GM23338 (cell line): Measurements from ENCODE around the gene KSR2.

Source experiments
- CREB1 ChIP-seq: fragments of 250-450 bp; sonication (Bioruptor Pico); IDR thresholded peaks from 2 replicates; pipeline ENCODE4 v1.5.0; 2020; ENCODE audit warnings: low read depth, mild to moderate bottlenecking, moderate library complexity
- EZH2 ChIP-seq: fragments of 200-600 bp; sonication (generic); IDR thresholded peaks from one replicate; pipeline ENCODE4 v1.8.0; 2017; ENCODE audit warnings: antibody characterized with exemption, mild to moderate bottlenecking, low read depth; ENCODE audit not compliant: unreplicated experiment
- EZH2phosphoT487 ChIP-seq: fragments of 200-600 bp; sonication (generic); IDR thresholded peaks from one replicate; pipeline ENCODE4 v1.8.1; 2018; ENCODE audit warnings: antibody characterized with exemption; ENCODE audit not compliant: unreplicated experiment
- JUNB ChIP-seq: IDR thresholded peaks from one replicate; pipeline ENCODE4 v1.6.1; 2016; ENCODE audit warnings: antibody characterized with exemption; ENCODE audit not compliant: unreplicated experiment
- NANOG ChIP-seq: IDR thresholded peaks from 2 replicates; pipeline ENCODE4 v1.6.1; 2016; ENCODE audit warnings: antibody characterized with exemption, borderline replicate concordance
- POLR2AphosphoS5 ChIP-seq: IDR thresholded peaks from 2 replicates; pipeline ENCODE4 v1.6.1; 2016; ENCODE audit warnings: antibody characterized with exemption, low read depth
- STAT1 ChIP-seq: IDR thresholded peaks from one replicate; pipeline ENCODE4 v1.6.1; 2016; ENCODE audit warnings: antibody characterized with exemption; ENCODE audit not compliant: unreplicated experiment
- ZNF114 ChIP-seq: fragments of 250-450 bp; sonication (Bioruptor Pico); IDR thresholded peaks from 2 replicates; pipeline ENCODE4 v1.5.0; 2020; ENCODE audit warnings: mild to moderate bottlenecking, moderate library complexity
- ZNF331 ChIP-seq: fragments of 250-450 bp; sonication (Bioruptor Pico); IDR thresholded peaks from 2 replicates; pipeline ENCODE4 v1.5.0; 2020; ENCODE audit warnings: low read depth, mild to moderate bottlenecking, moderate library complexity
- TF ChIP-seq, protein P1 (sequence below), 2 experiments: fragments of 200-600 bp in 1 of 2; sonication (generic) in 1 of 2; conservative IDR thresholded peaks; 2 replicates each; pipeline versions ENCODE4 v1.5.1 to v1.6.1; 2016 to 2017; ENCODE audit warnings: antibody characterized with exemption in 2 of 2, low read depth in 2 of 2, mild to moderate bottlenecking in 2 of 2, moderate library complexity in 1 of 2
- TF ChIP-seq, protein P2 (sequence below): IDR thresholded peaks from one replicate; pipeline ENCODE4 v1.6.1; 2018; ENCODE audit warnings: antibody characterized with exemption; ENCODE audit not compliant: unreplicated experiment
- TF ChIP-seq, protein P3 (sequence below): IDR thresholded peaks from 2 replicates; pipeline ENCODE4 v1.6.1; 2016; ENCODE audit warnings: antibody characterized with exemption
- TF ChIP-seq, protein P4 (sequence below): fragments of 250-450 bp; sonication (Bioruptor Pico); IDR thresholded peaks from 2 replicates; pipeline ENCODE4 v1.5.0; 2020; ENCODE audit warnings: mild to moderate bottlenecking, moderate library complexity

DNA sequence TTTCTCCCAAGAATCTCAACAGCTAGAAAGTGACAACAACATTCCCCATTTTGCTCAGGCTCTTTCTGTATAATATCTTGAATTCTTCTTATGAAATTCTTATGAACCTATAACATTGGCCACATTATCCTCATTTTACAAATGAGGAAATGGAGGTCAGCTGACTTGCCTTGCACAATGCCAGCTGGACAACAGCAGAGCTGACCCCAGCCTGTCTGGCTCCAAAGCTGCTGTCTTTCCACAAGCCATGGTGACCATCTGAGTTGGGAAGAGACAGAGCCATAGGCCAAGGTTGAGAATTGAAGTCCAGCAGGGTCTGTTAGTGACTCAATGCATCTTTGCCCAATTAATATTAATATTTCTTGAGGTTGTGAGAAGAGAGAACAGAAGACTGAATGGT, 87.3 kb downstream of the KSR2 start:
- TF ChIP-seq, protein P1, sequence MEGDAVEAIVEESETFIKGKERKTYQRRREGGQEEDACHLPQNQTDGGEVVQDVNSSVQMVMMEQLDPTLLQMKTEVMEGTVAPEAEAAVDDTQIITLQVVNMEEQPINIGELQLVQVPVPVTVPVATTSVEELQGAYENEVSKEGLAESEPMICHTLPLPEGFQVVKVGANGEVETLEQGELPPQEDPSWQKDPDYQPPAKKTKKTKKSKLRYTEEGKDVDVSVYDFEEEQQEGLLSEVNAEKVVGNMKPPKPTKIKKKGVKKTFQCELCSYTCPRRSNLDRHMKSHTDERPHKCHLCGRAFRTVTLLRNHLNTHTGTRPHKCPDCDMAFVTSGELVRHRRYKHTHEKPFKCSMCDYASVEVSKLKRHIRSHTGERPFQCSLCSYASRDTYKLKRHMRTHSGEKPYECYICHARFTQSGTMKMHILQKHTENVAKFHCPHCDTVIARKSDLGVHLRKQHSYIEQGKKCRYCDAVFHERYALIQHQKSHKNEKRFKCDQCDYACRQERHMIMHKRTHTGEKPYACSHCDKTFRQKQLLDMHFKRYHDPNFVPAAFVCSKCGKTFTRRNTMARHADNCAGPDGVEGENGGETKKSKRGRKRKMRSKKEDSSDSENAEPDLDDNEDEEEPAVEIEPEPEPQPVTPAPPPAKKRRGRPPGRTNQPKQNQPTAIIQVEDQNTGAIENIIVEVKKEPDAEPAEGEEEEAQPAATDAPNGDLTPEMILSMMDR (conservative IDR thresholded peaks at IDR 0.05; ENCODE audit: low read depth in 2 of 2): no peak
- TF ChIP-seq, protein P2, sequence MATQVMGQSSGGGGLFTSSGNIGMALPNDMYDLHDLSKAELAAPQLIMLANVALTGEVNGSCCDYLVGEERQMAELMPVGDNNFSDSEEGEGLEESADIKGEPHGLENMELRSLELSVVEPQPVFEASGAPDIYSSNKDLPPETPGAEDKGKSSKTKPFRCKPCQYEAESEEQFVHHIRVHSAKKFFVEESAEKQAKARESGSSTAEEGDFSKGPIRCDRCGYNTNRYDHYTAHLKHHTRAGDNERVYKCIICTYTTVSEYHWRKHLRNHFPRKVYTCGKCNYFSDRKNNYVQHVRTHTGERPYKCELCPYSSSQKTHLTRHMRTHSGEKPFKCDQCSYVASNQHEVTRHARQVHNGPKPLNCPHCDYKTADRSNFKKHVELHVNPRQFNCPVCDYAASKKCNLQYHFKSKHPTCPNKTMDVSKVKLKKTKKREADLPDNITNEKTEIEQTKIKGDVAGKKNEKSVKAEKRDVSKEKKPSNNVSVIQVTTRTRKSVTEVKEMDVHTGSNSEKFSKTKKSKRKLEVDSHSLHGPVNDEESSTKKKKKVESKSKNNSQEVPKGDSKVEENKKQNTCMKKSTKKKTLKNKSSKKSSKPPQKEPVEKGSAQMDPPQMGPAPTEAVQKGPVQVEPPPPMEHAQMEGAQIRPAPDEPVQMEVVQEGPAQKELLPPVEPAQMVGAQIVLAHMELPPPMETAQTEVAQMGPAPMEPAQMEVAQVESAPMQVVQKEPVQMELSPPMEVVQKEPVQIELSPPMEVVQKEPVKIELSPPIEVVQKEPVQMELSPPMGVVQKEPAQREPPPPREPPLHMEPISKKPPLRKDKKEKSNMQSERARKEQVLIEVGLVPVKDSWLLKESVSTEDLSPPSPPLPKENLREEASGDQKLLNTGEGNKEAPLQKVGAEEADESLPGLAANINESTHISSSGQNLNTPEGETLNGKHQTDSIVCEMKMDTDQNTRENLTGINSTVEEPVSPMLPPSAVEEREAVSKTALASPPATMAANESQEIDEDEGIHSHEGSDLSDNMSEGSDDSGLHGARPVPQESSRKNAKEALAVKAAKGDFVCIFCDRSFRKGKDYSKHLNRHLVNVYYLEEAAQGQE: no peak
- TF ChIP-seq POLR2AphosphoS5 (no peak), ZNF114 (no peak), EZH2 (no peak), JUNB (no peak), EZH2phosphoT487 (no peak), CREB1 (CRISPR knock-in tag) (no peak), NANOG (no peak), STAT1 (no peak), ZNF331 (CRISPR knock-in tag) (no peak)
- TF ChIP-seq, protein P3, sequence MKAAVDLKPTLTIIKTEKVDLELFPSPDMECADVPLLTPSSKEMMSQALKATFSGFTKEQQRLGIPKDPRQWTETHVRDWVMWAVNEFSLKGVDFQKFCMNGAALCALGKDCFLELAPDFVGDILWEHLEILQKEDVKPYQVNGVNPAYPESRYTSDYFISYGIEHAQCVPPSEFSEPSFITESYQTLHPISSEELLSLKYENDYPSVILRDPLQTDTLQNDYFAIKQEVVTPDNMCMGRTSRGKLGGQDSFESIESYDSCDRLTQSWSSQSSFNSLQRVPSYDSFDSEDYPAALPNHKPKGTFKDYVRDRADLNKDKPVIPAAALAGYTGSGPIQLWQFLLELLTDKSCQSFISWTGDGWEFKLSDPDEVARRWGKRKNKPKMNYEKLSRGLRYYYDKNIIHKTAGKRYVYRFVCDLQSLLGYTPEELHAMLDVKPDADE: no peak
- TF ChIP-seq, protein P4, sequence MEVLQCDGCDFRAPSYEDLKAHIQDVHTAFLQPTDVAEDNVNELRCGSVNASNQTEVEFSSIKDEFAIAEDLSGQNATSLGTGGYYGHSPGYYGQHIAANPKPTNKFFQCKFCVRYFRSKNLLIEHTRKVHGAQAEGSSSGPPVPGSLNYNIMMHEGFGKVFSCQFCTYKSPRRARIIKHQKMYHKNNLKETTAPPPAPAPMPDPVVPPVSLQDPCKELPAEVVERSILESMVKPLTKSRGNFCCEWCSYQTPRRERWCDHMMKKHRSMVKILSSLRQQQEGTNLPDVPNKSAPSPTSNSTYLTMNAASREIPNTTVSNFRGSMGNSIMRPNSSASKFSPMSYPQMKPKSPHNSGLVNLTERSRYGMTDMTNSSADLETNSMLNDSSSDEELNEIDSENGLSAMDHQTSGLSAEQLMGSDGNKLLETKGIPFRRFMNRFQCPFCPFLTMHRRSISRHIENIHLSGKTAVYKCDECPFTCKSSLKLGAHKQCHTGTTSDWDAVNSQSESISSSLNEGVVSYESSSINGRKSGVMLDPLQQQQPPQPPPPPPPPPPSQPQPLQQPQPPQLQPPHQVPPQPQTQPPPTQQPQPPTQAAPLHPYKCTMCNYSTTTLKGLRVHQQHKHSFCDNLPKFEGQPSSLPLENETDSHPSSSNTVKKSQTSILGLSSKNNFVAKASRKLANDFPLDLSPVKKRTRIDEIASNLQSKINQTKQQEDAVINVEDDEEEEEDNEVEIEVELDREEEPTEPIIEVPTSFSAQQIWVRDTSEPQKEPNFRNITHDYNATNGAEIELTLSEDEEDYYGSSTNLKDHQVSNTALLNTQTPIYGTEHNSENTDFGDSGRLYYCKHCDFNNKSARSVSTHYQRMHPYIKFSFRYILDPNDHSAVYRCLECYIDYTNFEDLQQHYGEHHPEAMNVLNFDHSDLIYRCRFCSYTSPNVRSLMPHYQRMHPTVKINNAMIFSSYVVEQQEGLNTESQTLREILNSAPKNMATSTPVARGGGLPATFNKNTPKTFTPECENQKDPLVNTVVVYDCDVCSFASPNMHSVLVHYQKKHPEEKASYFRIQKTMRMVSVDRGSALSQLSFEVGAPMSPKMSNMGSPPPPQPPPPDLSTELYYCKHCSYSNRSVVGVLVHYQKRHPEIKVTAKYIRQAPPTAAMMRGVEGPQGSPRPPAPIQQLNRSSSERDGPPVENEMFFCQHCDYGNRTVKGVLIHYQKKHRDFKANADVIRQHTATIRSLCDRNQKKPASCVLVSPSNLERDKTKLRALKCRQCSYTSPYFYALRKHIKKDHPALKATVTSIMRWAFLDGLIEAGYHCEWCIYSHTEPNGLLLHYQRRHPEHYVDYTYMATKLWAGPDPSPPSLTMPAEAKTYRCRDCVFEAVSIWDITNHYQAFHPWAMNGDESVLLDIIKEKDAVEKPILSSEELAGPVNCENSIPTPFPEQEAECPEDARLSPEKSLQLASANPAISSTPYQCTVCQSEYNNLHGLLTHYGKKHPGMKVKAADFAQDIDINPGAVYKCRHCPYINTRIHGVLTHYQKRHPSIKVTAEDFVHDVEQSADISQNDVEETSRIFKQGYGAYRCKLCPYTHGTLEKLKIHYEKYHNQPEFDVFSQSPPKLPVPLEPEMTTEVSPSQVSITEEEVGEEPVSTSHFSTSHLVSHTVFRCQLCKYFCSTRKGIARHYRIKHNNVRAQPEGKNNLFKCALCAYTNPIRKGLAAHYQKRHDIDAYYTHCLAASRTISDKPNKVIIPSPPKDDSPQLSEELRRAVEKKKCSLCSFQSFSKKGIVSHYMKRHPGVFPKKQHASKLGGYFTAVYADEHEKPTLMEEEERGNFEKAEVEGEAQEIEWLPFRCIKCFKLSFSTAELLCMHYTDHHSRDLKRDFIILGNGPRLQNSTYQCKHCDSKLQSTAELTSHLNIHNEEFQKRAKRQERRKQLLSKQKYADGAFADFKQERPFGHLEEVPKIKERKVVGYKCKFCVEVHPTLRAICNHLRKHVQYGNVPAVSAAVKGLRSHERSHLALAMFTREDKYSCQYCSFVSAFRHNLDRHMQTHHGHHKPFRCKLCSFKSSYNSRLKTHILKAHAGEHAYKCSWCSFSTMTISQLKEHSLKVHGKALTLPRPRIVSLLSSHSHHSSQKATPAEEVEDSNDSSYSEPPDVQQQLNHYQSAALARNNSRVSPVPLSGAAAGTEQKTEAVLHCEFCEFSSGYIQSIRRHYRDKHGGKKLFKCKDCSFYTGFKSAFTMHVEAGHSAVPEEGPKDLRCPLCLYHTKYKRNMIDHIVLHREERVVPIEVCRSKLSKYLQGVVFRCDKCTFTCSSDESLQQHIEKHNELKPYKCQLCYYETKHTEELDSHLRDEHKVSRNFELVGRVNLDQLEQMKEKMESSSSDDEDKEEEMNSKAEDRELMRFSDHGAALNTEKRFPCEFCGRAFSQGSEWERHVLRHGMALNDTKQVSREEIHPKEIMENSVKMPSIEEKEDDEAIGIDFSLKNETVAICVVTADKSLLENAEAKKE (CRISPR knock-in tag): no peak
